HG03342 (cell line): ENCODE measurements around the gene GHR.

Experiments used
- ATAC-seq: cut with Tn5 transposase; IDR thresholded peaks from one replicate; pipeline ENCODE4 v1.9.1; 2021; ENCODE audit warnings: mild to moderate bottlenecking, moderate library complexity; ENCODE audit not compliant: unreplicated experiment

Gene GHR

DNA sequence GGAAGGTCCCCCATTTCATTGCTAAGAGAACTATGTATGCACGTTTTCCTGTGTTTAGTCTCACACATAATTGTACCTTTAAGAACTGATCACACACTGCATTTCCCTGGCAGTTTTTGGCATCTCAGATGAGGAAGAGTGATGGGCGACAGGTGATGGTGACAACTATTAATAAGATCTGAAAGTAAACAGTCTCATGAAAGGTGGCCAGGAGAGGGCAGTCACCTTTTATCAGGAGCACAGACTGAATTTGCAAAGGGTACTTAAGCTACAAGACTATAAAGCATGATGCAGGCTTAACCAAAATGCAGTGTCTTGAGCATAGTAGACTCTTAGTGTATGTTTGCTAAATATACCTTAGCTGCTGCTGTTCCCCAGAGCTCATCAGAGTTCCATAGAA lies 91.5 kb downstream of the GHR start:
- ATAC-seq: no peak

- no peak for ATAC-seq
Observed at GRCh38 chr5:42515504-42515903, 92.3 kb downstream of the GHR start.

DNA sequence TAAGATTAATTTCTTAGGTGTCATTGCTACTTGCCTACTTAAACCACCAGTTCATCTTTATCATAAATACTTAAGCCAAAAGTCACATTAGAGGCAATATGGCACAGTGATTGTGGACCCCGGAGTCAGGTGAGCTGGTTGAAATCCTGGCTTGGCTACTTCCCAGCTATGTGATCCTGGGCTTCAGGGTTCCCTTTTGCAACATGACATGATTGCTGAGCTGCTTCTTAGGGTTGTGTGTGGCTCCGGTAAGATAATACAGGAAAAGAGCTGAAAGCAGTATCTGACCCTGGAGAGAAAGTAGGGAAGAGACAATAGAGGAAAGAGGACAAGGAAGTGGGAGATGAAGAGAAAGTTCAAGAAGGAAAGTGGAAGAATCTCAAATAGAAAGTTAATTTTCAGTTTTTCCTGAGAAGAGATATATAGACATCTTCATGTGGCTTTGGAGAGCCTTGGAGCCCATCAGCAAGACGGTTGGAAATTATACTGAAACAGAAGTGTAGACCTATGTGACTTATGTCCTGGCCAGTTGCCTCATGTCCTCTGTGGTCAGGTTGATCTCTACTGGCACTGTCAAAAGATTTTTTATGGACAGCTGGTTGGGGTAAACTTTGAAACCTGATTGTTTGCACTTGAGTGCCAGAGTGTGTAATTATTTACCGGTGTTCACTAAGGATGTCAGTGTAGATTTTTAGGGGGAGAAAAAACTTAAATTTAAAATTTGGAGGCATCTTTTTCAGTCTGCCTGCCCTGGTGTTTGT lies 93.2 kb downstream of the GHR start:
- no peak for ATAC-seq

DNA sequence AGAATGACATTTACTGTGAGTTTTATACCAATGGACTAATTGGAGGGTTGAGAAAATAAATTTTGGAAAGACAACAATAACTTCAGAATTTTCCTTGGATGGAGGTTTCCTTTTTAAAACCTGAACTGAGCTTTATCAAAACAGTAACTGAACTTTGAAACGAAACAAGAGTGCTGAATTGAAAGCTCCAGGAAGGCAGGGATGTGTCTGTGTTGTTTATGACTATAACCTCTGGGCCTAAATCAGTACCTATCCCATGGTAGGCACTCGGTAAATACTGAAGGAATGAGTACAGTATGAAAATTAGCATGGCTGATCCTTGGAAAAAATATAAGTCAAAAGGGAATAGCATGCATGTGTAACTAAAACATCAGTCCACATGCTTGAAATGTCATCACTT lies 93.9 kb downstream of the GHR start:
- no peak for ATAC-seq

DNA sequence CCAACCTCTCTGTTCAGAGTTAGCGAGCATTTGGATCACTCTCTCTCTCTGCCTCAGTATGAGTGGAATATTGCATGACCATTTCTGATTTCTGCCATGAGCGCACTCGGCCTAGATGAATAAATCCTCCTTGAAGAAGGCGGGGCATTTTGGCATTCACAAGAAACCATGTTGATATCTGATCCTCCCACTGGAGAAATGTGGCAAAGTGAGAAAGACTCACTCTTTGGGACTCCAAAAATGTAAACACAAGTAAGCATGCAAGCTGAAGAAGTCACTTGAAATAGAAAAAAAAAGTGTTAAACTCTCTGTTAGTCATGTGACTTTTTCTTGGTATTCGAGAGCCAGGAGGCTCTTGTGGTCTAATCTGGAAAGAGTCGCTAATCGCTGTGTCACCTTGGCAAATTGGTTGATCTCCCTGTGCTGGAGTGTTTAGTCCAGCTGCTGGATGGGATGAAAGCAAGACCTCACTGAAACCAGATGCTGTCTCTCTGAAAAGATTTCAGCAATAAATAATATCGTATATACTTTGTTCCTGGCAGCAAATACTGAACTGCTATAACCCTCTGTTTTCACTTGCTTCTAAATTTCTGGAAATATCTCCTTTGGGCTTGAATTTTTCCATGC lies 95.5 kb downstream of the GHR start:
- no peak for ATAC-seq

GRCh38 chr5:42520203-42520602 lies 97.0 kb downstream of the GHR start:
- ATAC-seq: no peak

GRCh38 chr5:42520957-42521356 lies 97.7 kb downstream of the GHR start:
- no peak for ATAC-seq

DNA sequence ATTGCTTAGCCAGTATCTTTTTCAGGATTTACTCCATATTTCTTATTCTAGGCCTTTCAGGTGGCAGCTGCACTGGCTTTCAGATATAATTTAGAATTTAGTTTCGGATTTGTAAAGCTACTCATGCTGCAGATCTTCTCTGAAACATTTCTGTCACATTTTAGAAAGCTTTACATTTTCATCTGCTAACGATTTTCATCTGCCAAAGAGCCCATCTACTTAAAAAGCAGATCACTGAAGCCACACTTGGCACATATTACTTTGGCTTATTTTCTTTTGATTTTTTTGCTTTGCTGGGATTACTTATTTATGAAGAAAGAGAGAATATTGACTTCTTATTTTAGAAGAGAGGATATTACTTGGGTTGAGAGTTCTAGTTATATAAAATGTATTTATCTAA lies 98.2 kb downstream of the GHR start:
- ATAC-seq: no peak

DNA sequence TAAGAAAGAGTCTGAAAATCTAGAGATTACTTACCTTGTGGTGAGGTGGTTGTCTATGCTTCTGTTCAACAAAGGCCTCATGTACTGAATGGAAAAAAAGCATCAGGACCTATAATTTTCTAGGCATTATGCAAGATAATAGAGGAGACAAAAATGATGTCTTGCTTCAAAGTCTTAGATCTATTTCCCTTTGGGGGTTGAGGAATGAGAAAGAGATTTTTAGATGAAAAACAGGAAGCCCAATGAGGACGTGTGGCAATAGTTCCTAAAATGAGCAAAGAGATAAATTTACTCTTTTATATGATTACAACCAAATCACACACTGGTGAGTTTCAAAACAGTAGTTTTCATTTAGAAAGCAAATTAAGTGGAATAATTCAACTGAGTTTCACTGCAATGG lies 99.5 kb downstream of the GHR start:
- ATAC-seq: no peak

DNA sequence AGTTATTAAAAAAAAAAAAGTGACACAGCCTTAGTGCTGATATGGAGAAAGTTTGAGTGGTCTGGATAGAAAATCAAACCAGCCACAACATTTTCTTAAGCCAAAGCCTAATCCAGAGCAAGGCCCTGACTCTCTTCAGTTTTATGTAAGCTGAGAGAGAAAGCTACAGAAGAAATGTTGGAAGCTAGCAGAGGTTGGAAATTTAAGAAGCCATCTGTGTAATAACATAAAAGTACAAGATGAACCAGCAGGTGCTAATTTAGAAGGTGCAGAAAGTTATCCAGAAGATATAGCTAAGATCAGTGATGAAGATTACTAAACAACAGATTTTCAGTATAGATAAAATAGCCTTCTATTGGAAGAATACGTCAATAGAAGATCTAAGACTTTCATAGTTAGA lies 102.9 kb downstream of the GHR start:
- ATAC-seq: no peak

GRCh38 chr5:42531611-42532010 lies 108.4 kb downstream of the GHR start:
- no peak for ATAC-seq

GRCh38 chr5:42542106-42542505 lies 118.9 kb downstream of the GHR start:
- no peak for ATAC-seq

DNA sequence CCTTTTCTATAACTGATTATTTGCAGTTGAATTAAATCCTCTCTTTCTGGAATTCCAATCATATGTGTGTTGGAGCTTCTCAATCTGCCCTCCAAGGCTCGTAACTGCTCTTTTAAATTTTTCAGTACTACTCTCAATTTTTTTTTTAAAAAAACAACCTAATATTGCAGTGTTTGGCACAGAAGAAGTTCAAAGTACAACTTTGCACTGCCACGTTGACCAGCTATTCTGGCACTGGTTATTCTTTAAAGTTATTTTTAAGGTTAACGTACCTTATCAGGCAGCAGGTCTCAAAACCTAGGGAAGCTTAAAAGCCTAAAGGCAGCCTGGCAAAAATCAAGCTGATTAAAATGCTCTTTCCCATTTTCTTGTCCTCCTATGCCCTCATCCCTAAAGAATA lies 120.5 kb downstream of the GHR start:
- no peak for ATAC-seq

- ATAC-seq: no peak
Observed at GRCh38 chr5:42545038-42545437, 121.8 kb downstream of the GHR start.

DNA sequence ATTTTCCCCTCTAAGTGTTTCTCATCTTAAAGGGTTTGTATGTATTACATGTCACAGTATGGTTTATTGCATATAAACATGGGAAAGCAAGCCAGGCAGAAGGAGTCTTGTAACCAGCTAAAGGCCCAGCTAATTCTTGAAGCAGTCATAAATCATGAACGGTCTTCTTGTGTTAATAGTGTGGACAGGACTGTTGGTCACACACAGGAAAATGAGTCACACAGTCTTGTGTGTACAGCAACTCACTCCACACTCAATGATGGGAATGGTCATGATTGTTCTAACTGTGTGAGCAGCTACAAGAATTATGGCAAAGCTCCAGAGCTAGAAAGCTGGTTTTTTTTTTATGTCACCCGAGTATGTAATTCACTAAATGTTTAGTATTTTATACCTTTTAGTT lies 123.9 kb downstream of the GHR start:
- no peak for ATAC-seq

DNA sequence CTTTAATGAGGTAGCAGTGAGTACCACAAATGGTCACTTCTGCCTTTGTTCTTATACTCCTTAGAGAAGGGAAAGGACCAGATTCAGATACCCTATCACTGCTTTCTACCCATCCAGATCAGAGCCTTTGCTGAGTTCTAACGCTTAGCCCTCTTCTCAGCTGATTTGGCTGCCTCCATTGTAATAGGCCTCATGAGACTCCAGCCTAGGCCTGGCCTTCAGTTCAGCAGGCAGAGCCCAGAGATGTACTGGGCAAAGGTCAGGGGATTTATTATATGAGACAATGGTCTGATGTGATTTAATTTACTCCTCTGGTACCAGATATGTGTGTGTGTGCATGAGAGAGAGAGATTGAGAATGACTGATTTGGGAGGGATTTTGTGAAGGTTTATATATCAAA lies 124.7 kb downstream of the GHR start:
- no peak for ATAC-seq

GRCh38 chr5:42552597-42552996 lies 129.4 kb downstream of the GHR start:
- no peak for ATAC-seq

- no peak for ATAC-seq
Observed at GRCh38 chr5:42553461-42553860, 130.2 kb downstream of the GHR start.

- no peak for ATAC-seq
Observed at GRCh38 chr5:42555010-42555409, 131.8 kb downstream of the GHR start.

DNA sequence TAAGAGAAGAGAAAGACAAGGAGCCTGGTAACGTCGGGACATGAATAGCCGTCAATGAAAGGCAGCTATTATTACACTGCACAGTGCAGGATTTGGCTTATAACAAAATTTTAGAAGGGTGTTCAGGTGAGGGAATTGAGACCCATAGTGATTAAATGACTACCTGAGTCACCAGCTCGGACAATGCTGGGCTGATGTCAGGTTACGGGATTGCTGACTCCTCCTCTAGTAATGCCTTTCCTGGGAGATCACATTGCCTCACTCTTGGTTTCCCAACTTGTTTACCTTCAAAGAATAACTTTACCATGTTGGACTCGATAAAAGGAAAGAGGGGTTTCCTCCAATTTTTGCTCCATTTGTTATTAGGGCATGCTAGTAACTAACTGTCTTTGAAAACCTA lies 132.6 kb downstream of the GHR start:
- no peak for ATAC-seq

GRCh38 chr5:42557689-42558088 lies 134.4 kb downstream of the GHR start:
- ATAC-seq: no peak

- ATAC-seq: no peak
Observed at GRCh38 chr5:42561656-42562055, 138.4 kb downstream of the GHR start.
